Activated B cell treated with CpG ODN at 0.5 μM for 24 hours (primary cell): ENCODE data around the gene SOX1. TPM values are rescaled to one million over a fixed set of nuclear protein-coding genes. Genes with fewer than 3 reads are reported as not detected.

ENCODE experiments used
- ATAC-seq: fragments of 200-7000 bp; cut with Tn5 transposase; one replicate; pipeline ENCODE4 v1.10.0; 2021; ENCODE audit warnings: low read depth, mild to moderate bottlenecking, moderate library complexity
- CTCF ChIA-PET: fragments of 350-600 bp; sonication (Branson Sonifier 250); formaldehyde crosslinking; loops from one replicate; lab custom pipeline; 2021; ENCODE audit warnings: antibody characterized with exemption; lab: Charles Lee
- POLR2A ChIA-PET: fragments of 350-600 bp; sonication (Branson Sonifier 250); formaldehyde crosslinking; loops from one replicate; lab custom pipeline; 2021; ENCODE audit warnings: antibody characterized with exemption; lab: Charles Lee
- DNase-seq: peaks from one replicate; pipeline ENCODE4 v3.0.0; 2022
- H3K27ac Mint-ChIP-seq: one replicate; pipeline ENCODE4 v1.8.0; 2020; ENCODE audit warnings: mixed read lengths
- H3K27me3 Mint-ChIP-seq: one replicate; pipeline ENCODE4 v1.8.0; 2021; ENCODE audit warnings: mixed read lengths
- H3K36me3 Mint-ChIP-seq: one replicate; pipeline ENCODE4 v1.8.0; 2021; ENCODE audit warnings: low read depth, mixed read lengths
- H3K4me1 Mint-ChIP-seq: one replicate; pipeline ENCODE4 v1.8.0; 2021; ENCODE audit warnings: mixed read lengths
- H3K4me3 Mint-ChIP-seq: one replicate; pipeline ENCODE4 v1.8.0; 2020; ENCODE audit warnings: mild to moderate bottlenecking, mixed read lengths
- H3K9me3 Mint-ChIP-seq: one replicate; pipeline ENCODE4 v1.8.0; 2020; ENCODE audit warnings: mixed read lengths
- CTCF ChIP-seq: fragments of 200-600 bp; IDR thresholded peaks from one replicate; pipeline ENCODE4 v1.8.0; 2022; ENCODE audit warnings: antibody characterized with exemption, mild to moderate bottlenecking
- intact Hi-C: fragments of 100-400 bp; cut with micrococcal nuclease; formaldehyde crosslinking; loops from one replicate; pipeline ENCODE4 v1.15.1; 2024
- total RNA-seq: library from RNA; stranded (reverse); gene quantifications from 2 replicates; pipeline ENCODE4 v1.2.3, GENCODE V29; 2022

SOX1 gene
- total RNA-seq, 1 donor from 2014 or later = not detected

DNA sequence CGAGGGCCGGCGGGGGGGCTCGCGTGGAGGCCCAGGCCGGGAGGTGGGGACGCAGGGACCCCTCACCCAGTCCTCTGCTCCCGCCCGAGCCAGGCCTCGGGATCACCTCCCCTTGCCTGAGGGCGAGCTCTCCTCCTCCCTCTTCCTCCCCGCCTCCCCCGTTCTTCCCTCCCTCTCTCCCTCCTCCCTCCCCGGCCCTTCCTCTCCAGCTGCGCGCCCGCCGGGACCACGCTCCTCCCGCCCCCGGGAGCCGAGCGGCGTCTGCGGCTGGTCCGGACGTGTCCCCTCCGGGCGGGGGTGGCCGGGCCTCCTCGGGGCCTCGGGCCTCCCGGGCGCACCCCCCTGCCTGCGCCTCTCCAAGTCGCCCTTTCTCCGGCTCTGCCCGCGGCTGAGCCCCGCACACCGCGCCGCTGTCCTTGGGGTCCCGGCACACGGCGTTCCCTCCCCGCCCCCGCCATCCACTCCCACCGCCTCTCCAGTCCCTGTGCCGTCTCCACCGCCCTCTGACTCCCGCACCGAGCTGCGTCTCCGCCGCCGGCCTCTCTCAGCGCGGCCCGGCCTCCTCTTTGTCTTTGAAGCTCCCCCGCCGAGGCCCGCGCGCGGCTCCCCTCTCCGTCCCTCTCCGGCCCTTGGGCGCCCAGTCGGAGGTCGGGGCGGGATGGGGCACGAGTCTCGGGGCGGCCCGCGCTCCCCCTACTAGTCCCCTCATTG, 5.7 kb downstream of the SOX1 start:
- Mint-ChIP-seq H3K27me3 (peaks cover 52% of the 10 kb centered on the region), H3K27ac (no peak overlapping the region), H3K4me1 (peaks cover 3% of the 10 kb centered on the region), H3K4me3 (no peak overlapping the region), H3K36me3 (no peaks in the 10 kb centered on the region), H3K9me3 (peaks cover 5% of the 10 kb centered on the region)
- no peak for ATAC-seq
- TF ChIP-seq CTCF = no peak
- ChIA-PET POLR2A (interaction anchor here (0.5 kb wide), 1 partner anchor 13 kb away, joined by 3 read pairs; no protein-coding TSS in a partner anchor), CTCF (no interaction called here)
- intact Hi-C loops = loop anchor here (10.0 kb wide), 1 partner anchor 532 kb away; no protein-coding TSS in a partner anchor
- DNase-seq = no peak

GRCh38 chr13:112073245-112074138, 6.5 kb downstream of the SOX1 start:
- no peak for DNase-seq
- intact Hi-C loops = loop anchor here (10.0 kb wide), 1 partner anchor 531 kb away; no protein-coding TSS in a partner anchor
- H3K36me3 Mint-ChIP-seq = no peaks in the 10 kb centered on the region
- H3K27ac Mint-ChIP-seq = no peak overlapping the region
- CTCF ChIA-PET = no interaction called here
- peaks cover 5% of the 10 kb centered on the region for H3K9me3 Mint-ChIP-seq
- H3K27me3 Mint-ChIP-seq = peaks cover 52% of the 10 kb centered on the region
- H3K4me3 Mint-ChIP-seq = no peak overlapping the region
- peaks cover 3% of the 10 kb centered on the region for H3K4me1 Mint-ChIP-seq
- POLR2A ChIA-PET = no interaction called here
- no peak for TF ChIP-seq CTCF
- ATAC-seq = no peak

GRCh38 chr13:112074139-112074865, 7.4 kb downstream of the SOX1 start:
- H3K27me3 Mint-ChIP-seq = peaks cover 47% of the 10 kb centered on the region
- intact Hi-C loops = loop anchor here (10.0 kb wide), 1 partner anchor 530 kb away; no protein-coding TSS in a partner anchor
- TF ChIP-seq CTCF = no peak
- H3K4me1 Mint-ChIP-seq = peaks cover 3% of the 10 kb centered on the region
- CTCF ChIA-PET = no interaction called here
- no peaks in the 10 kb centered on the region for H3K36me3 Mint-ChIP-seq
- H3K9me3 Mint-ChIP-seq = peaks cover 3% of the 10 kb centered on the region
- H3K4me3 Mint-ChIP-seq = no peak overlapping the region
- H3K27ac Mint-ChIP-seq = no peak overlapping the region
- DNase-seq = no peak
- POLR2A ChIA-PET = no interaction called here
- no peak for ATAC-seq

GRCh38 chr13:112077729-112078128, 10.8 kb downstream of the SOX1 start:
- CTCF ChIA-PET = no interaction called here
- Mint-ChIP-seq H3K27ac (no peak overlapping the region), H3K4me1 (no peaks in the 10 kb centered on the region), H3K4me3 (no peak overlapping the region), H3K27me3 (peaks cover 36% of the 10 kb centered on the region), H3K9me3 (peaks cover under 1% of the 10 kb centered on the region), H3K36me3 (no peaks in the 10 kb centered on the region)
- POLR2A ChIA-PET = no interaction called here
- DNase-seq = no peak
- intact Hi-C loops = loop anchor here (10.0 kb wide), 1 partner anchor 527 kb away; no protein-coding TSS in a partner anchor
- ATAC-seq = no peak
- no peak for TF ChIP-seq CTCF
